GM12873 (cell line): Measurements from ENCODE around the gene NUCKS1.

Experiments used
- CTCF ChIP-seq: IDR thresholded peaks from 2 replicates; pipeline ENCODE4 v1.5.1; 2012; ENCODE audit warnings: low read depth, mild to moderate bottlenecking, moderate library complexity, low read length, control low read depth; ENCODE audit not compliant: insufficient read depth; ENCODE audit errors: missing control alignments

The NUCKS1 gene

GRCh38 chr1:205787287-205787916, 37.4 kb upstream of the NUCKS1 start:
- TF ChIP-seq CTCF: no peak

GRCh38 chr1:205786601-205787000, 36.6 kb upstream of the NUCKS1 start:
- TF ChIP-seq CTCF: no peak

- no peak for TF ChIP-seq CTCF
Observed at GRCh38 chr1:205785446-205785845, 35.5 kb upstream of the NUCKS1 start.

GRCh38 chr1:205783904-205784303, 33.9 kb upstream of the NUCKS1 start:
- TF ChIP-seq CTCF: no peak

GRCh38 chr1:205783433-205783795, 33.4 kb upstream of the NUCKS1 start:
- TF ChIP-seq CTCF: no peak

GRCh38 chr1:205782627-205783432, 32.8 kb upstream of the NUCKS1 start:
- TF ChIP-seq CTCF: no peak

- no peak for TF ChIP-seq CTCF
Observed at GRCh38 chr1:205780335-205780734, 30.4 kb upstream of the NUCKS1 start.
